Epithelial cell of proximal tubule (primary cell): ENCODE results near the gene ZNF174. TPM values are rescaled to one million over a fixed set of nuclear protein-coding genes. Genes with fewer than 3 reads are reported as not detected.

Source experiments
- DNase-seq: peaks from one replicate; pipeline ENCODE4 v3.0.0-alpha.2; 2011; ENCODE audit warnings: low read depth
- H3K4me3 ChIP-seq: 2 replicates; pipeline ENCODE4 v1.5.1; 2011; ENCODE audit warnings: low read depth, mild to moderate bottlenecking, low read length
- CTCF ChIP-seq: conservative IDR thresholded peaks from 2 replicates; pipeline ENCODE4 v1.5.1; 2012; ENCODE audit warnings: low read depth, mild to moderate bottlenecking, low read length
- total RNA-seq: library from RNA; depleted of rRNA; stranded (reverse); fragments of >200 nt; gene quantifications from 2 replicates; pipeline ENCODE4 v1.2.3, GENCODE V29; 2015

ZNF174 gene
- total RNA-seq, result 9.5 and 13.7 TPM in 2 replicates

GRCh38 chr16:3400779-3401688 lies at the start of gene ZNF174, which contains the start of gene ZSCAN32:
Gene ZNF174, plus strand, starts transcription at chr16:3401215. Its CDS starts 790 bp downstream, at chr16:3402005.
Gene ZSCAN32, minus strand, starts transcription at chr16:3401004. Its CDS starts 3,447 bp downstream, at chr16:3397557.
- peak; percentile 90 for DNase-seq
- no peak for TF ChIP-seq CTCF
- peak within 1 kb of the TSS; percentile 99 for H3K4me3 ChIP-seq

DNA sequence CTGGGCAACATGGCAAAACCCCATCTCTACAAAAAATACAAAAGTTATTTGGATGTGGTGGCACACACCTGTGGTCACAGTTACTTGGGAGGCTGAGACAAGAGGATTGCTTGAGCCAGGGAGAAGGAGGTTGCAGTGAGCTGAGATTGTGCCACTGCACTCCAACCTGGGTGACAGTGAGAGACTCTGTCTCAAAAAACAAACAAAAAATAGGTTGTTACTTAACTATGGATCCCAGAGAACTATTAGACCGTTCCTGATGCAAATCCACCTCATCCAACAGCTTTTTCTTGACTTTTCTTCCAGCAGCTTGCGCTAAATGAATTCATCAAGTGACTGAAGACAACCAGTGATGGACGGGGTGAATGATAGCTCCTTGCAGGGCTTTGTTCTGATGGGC lies 45.4 kb upstream of the ZNF174 start, which contains the start of gene OR2C1:
Gene OR2C1, plus strand, starts transcription at position 301 of the 400 bp plus-strand sequence. Its CDS starts 52 bp downstream, at position 353.
- no peak for TF ChIP-seq CTCF
- no peak within 1 kb of the TSS for H3K4me3 ChIP-seq
- DNase-seq, result no peak

- no peak for DNase-seq
- TF ChIP-seq CTCF, result no peak
- no peak overlapping the region for H3K4me3 ChIP-seq
These were observed 44.9 kb upstream of the ZNF174 start for GRCh38 chr16:3356118-3356517.

- H3K4me3 ChIP-seq, result no peak overlapping the region
- TF ChIP-seq CTCF, result no peak
- DNase-seq, result no peak
These were observed 42.1 kb upstream of the ZNF174 start for GRCh38 chr16:3358871-3359270.

DNA sequence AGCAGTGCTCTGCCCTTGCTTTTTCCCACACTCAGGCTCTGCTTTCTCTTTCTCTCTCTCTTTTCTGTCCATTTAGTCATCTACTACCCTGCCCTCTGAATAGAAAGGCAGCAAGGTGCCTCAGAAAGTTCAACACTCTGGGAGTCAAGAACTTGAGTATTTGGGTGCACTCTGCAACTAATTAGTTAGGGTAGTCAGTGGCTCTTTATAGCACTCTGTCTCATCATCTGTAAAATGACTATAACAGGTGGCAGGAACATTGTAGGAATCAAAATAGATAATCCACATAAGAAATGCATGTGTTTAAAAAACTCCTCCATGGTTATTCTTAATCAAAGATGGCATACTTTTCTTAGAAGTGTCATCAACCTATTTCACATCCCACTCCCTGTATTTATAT lies 38.1 kb upstream of the ZNF174 start:
- DNase-seq, result no peak
- TF ChIP-seq CTCF, result no peak
- no peak overlapping the region for H3K4me3 ChIP-seq

GRCh38 chr16:3363793-3364192 lies 37.2 kb upstream of the ZNF174 start:
- no peak for DNase-seq
- H3K4me3 ChIP-seq, result no peak overlapping the region
- no peak for TF ChIP-seq CTCF
